GM13977 (cell line): Measurements from ENCODE around the gene APOBEC3F.
"Not testable (repeated sequence)": the region's sequence is repeated elsewhere in the genome, so short reads cannot be mapped to it uniquely, and the experiment has no call there.

ENCODE experiments used
- DNase-seq: peaks from one replicate; pipeline ENCODE4 v3.0.0; 2012; ENCODE audit warnings: low spot score
- in situ Hi-C: fragments of 300-500 bp; cut with MboI; formaldehyde crosslinking; loops from one replicate; pipeline ENCODE4 v1.12.0; 2022; ENCODE audit warnings: low sequenced_read_pairs, low pct_unique_long_range_greater_than_20kb, mixed read lengths, inconsistent platforms; ENCODE audit not compliant: unreplicated experiment
- TF ChIP-seq, protein P1 (sequence below): IDR thresholded peaks from 2 replicates; pipeline ENCODE4 v1.5.1; 2012; ENCODE audit warnings: mild to moderate bottlenecking, control low read depth; ENCODE audit not compliant: insufficient read depth; ENCODE audit errors: extremely low read depth, missing control alignments

The APOBEC3F gene

DNA sequence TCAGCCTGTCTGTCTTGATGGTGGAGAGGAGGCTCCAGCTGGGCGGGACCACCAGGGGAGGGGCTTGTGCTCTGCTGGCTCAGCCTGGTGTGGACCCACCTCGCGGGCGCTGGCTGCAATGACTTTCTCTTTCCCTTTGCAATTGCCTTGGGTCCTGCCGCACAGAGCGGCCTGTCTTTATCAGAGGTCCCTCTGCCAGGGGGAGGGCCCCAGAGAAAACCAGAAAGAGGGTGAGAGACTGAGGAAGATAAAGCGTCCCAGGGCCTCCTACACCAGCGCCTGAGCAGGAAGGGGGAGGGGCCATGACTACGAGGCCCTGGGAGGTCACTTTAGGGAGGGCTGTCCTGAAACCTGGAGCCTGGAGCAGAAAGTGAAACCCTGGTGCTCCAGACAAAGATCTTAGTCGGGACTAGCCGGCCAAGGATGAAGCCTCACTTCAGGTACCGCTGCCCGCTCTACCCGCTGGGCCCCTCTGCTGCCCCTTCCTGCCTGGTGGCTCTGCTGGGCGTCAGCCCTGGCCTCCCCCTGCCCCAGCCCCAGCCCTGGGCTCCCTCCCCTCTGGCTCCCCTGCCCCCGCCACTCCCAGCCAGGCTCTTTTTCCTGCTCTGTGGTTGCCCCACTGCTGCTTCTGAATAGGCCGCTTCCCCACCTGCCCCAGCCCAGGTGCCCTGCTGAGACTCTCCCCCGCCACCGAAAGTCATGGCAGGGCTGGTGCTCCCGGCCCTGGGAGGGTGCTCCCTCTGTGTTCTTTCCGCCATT lies at the start of gene APOBEC3F:
Gene APOBEC3F, plus strand, starts transcription at position 327 of the 759 bp plus-strand sequence. Its CDS starts 97 bp downstream, at position 424.
- in situ Hi-C loops, DNase-seq: not testable (repeated sequence)
- TF ChIP-seq, protein P1, sequence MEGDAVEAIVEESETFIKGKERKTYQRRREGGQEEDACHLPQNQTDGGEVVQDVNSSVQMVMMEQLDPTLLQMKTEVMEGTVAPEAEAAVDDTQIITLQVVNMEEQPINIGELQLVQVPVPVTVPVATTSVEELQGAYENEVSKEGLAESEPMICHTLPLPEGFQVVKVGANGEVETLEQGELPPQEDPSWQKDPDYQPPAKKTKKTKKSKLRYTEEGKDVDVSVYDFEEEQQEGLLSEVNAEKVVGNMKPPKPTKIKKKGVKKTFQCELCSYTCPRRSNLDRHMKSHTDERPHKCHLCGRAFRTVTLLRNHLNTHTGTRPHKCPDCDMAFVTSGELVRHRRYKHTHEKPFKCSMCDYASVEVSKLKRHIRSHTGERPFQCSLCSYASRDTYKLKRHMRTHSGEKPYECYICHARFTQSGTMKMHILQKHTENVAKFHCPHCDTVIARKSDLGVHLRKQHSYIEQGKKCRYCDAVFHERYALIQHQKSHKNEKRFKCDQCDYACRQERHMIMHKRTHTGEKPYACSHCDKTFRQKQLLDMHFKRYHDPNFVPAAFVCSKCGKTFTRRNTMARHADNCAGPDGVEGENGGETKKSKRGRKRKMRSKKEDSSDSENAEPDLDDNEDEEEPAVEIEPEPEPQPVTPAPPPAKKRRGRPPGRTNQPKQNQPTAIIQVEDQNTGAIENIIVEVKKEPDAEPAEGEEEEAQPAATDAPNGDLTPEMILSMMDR = peak; percentile 4

DNA sequence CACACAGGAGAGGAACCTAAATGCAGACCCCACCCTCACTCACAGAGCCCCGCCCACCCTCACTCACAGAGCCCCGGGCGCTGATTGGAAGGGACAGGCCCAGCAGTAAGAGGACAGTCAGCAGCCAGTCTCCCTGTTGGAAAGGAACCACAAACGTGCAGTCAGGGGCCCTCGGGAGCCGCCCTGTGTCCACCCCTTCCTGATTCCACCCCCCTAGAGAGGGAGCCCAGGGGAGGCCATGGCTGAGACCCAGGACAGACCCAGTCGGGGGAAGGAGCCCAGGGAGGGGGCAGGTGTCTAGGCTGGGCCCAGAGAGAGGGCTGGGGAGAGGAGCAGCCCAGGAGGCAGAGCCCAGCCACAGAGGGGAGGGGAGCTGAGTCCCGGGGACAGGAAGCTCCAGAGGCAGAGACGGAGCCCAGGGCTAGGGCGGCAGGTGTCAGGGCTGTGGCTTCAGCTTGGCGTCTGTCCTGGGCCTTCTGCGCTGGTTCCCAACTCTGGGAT lies 47.7 kb upstream of the APOBEC3F start:
- in situ Hi-C loops = not testable (repeated sequence)

DNA sequence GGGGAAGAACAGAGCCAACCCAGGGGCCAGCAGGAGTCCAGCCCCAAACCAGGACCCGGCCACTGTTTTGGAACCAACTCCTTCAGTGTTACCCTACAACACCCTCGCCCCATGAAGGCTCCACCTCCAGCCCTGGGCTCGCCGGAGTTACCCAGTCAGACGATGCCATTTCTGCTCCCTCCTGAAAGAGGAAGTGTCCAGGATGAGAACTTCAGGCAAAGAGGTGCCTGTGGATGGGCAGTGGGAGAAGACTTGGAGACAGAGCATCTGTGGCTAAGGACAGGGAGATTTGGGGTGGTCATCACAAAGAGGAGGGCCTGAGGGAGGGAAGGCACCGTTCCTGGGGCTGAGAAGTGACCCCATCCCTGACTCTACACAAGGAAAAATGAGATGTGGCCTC lies 44.6 kb upstream of the APOBEC3F start:
- TF ChIP-seq, protein P1 = no peak
- no peak for DNase-seq
- in situ Hi-C loops = no loop called here

More for the DNA sequence above, 47.7 kb upstream of the APOBEC3F start:
- not testable (repeated sequence) for DNase-seq

DNA sequence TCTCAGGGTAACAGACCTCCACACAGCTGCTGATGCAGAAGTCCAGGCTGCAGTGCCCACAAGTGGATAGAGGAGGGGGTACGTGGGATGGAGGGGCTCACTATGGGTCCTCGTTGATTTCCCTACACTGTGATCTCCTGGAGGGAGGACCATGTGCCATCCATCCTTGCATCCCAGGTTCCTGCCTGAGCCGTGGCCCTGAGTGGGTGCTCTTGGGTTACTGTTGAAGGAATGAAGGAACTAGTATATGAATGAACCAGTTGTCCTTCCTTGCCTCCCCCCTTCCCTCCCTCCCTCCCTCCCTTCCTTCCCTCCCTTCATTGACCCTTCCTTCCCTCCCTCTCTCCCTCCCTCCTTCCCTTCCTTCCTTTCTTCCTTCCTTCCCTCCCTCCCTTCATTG lies 43.1 kb upstream of the APOBEC3F start:
- DNase-seq = no peak
- TF ChIP-seq, protein P1 = no peak
- in situ Hi-C loops = no loop called here

DNA sequence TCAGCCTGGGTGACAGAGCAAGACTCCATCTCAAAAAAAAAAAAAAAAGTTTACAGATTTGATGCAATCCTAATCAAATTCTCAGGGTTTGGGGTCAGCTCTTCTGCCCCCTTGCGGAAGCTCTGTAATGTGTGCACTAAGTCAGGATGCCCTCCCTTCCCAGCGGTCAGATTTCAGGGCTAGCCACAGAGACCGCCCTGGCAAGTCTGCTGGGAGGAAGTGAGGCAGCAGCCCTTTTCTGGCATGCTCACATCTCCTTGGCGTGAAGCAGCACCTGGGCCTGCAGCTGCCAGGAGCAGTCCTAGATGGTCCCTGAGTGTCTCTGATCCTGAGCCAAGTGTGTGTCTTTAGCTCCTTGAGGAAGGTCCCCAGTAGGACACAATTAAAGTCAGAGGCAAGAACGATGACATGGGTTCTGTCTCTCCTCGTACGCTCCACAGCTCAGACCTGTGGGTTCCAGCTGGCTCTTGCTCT lies 37.5 kb upstream of the APOBEC3F start:
- TF ChIP-seq, protein P1 = peak; percentile 72
- peak; percentile 84 for DNase-seq
- in situ Hi-C loops = loop anchor here (10.0 to 25.0 kb wide), 2 partner anchors 122 to 309 kb away; partner anchors contain the start of gene RPL3

DNA sequence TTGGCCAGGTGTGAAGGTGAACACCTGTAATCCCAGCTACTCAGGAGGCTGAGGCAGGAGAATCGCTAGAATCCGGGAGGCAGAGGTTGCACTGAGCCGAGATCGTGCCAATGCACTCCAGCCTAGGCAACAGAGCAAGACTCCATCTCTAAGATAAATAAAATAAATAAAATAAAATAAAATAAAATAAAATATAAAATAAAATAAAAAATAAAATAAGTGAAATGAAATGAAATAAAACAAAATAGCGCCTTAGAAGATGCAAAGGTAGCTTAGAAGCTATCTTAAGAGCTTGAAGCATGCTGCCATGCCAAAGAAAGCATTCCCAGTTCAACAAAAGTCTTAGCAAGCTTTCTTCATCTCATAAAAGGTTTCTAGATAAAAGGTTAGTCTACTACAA lies 33.5 kb upstream of the APOBEC3F start:
- no peak for DNase-seq
- TF ChIP-seq, protein P1 = no peak
- in situ Hi-C loops = loop anchor here (10.0 to 25.0 kb wide), 2 partner anchors 118 to 305 kb away; partner anchors contain the start of gene RPL3

DNA sequence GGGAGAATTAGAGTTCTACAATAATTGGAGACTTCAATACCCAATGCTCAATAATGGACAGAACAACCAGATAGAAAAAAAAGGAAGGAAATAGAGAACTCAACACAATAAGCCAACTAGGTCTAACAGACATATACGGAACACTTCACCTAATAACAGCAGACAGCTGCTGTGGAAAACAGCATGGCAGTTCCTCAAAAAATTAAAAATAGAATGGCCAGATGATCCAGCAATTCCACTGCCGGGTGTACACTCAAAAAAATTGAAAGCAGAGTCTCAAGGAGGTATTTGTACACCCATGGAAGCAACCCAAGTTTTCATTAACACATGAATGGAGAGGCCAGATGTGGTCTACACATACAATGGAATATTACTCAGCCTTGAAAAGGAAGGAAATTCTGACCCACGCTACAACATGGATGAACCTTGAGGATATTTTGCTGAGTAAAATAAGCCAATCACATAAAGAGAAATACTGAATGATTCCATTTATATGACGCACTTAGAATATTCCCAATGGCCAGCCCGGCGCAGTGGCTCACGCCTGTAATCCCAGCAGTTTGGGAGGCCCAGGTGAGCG lies 32.3 kb upstream of the APOBEC3F start:
- not testable (repeated sequence) for DNase-seq
- in situ Hi-C loops = loop anchor here (10.0 to 25.0 kb wide), 2 partner anchors 116 to 304 kb away; partner anchors contain the start of gene RPL3
